ENCODE data around the gene NUPR2.
"Not testable (repeated sequence)": the region's sequence is repeated elsewhere in the genome, so short reads cannot be mapped to it uniquely, and the experiment has no call there.

The NUPR2 gene, protein sequence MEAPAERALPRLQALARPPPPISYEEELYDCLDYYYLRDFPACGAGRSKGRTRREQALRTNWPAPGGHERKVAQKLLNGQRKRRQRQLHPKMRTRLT

GRCh38 chr7:56115852-56116538 is at the start of gene NUPR2:
Gene NUPR2, minus strand, starts transcription at chr7:56116417. Its CDS starts 103 bp downstream, at chr7:56116314.
- DNase-seq (ENCODE audit: low spot score) = no peak
- no peak for TF ChIP-seq CTCF (IDR thresholded peaks at IDR 0.05; ENCODE audit: extremely low read depth, missing control alignments)

GRCh38 chr7:56157238-56157790 is 41.1 kb upstream of the NUPR2 start:
- DNase-seq (ENCODE audit: low spot score) = no peak
- no peak for TF ChIP-seq CTCF (IDR thresholded peaks at IDR 0.05; ENCODE audit: extremely low read depth, missing control alignments)

DNA sequence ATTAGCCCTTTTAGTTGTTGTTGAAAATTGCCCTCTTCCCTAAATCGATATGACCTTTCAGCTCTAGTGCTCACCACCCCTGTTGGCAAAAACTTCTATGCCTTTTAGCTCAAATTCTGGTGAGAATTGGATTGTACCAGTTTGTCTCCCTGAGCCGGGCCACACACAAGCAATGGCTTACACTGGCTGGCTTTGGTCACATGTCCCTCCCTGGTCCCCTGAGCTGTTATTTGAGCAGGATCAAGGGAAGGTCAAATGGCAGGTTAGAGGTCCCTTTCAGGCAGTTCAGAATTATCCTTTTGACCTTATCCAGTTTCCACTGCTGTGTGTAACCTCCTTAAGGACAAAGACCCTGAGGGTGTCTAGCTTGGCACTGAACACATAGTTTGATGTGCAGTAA is 14.8 kb upstream of the NUPR2 start:
- DNase-seq (ENCODE audit: low spot score) = not testable (repeated sequence)

DNA sequence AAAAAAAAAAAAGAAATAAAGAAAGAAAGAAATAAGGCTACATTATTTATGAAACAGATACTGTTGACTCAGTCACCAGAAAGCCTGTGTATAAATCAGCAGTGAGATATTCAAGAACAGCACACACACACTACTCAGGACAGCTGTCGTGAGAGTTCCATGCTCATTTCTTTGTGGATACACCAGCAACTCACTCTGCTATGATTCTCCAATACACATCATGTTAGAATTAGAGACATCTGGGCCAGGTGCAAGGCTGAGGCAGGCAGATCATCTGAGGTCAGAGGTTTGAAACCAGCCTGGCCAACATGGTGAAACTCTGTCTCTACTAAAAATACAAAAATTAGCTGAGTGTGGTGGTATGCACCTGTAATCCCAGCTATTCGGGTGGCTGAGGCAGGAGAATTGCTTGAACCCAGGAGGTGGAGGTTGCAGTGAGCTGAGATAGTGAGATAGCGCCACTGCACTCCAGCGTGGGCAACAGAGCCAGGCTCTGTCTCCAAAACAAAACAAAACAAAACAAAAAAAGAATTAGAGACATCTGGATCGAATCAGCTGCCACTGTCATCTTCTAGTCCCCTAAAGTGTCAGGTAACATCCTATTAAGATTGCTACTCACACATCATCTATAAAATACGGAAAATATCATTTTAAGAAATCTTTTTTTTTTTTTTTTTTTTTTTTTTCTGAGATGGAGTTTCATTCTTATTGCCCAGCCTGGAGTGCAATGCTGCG is 11.2 kb upstream of the NUPR2 start:
- TF ChIP-seq CTCF (IDR thresholded peaks at IDR 0.05; ENCODE audit: extremely low read depth, missing control alignments) = no peak
- DNase-seq (ENCODE audit: low spot score) = no peak

GRCh38 chr7:56125831-56126230 is 9.6 kb upstream of the NUPR2 start:
- no peak for TF ChIP-seq CTCF (IDR thresholded peaks at IDR 0.05; ENCODE audit: extremely low read depth, missing control alignments)

GRCh38 chr7:56124981-56125380 is 8.8 kb upstream of the NUPR2 start:
- TF ChIP-seq CTCF (IDR thresholded peaks at IDR 0.05; ENCODE audit: extremely low read depth, missing control alignments) = no peak
- DNase-seq (ENCODE audit: low spot score) = no peak

More at GRCh38 chr7:56125831-56126230, 9.6 kb upstream of the NUPR2 start:
- no peak for DNase-seq (ENCODE audit: low spot score)

DNA sequence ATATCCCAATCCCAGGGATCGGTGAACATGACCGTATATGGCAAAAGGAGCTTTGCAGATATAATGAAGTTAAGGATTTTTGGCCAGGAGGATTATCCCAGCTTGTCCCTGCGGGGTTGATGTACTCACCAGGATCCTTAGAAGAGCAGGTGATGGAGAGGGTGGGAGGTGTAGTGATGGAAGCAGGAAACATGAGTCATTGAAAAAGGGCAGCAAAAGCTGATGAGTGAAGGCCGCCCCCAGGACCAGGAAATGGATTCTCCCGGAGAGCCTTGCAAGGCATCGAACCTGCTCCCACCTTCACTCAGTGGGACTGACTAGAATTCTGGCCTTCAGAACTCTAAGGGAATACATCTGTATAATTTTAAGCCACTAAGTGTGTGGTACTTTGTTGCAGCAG is 5.2 kb upstream of the NUPR2 start:
- DNase-seq (ENCODE audit: low spot score) = no peak
- TF ChIP-seq CTCF (IDR thresholded peaks at IDR 0.05; ENCODE audit: extremely low read depth, missing control alignments) = no peak

DNA sequence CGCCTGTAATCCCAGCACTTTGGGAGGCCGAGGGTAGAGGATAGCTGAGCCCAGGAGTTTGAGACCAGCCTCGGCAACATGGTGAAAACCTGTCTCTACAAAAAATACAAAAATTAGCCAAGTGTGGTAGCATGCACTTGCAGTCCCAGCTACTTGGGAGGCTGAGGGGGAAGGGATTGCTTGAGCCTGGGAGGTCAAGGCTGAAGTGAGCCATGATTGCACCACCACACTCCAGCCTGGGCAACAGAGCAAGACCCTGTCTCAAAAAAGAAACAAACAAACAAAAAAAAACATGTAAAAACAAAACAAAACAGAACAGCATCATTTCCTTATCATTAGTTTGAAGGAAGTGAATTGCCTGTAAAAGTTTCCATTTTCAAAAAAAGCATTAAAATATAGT is 4.0 kb downstream of the NUPR2 start:
- DNase-seq (ENCODE audit: low spot score) = not testable (repeated sequence)

Measured in GM20000 (cell line).